Fibroblast of villous mesenchyme (primary cell): Measurements from ENCODE around the gene KYAT1. TPM values are rescaled to one million over a fixed set of nuclear protein-coding genes. Genes with fewer than 3 reads are reported as not detected.

Experiments used
- DNase-seq: peaks from one replicate; pipeline ENCODE4 v3.0.0-alpha.2; 2010; ENCODE audit warnings: low read depth
- H3K4me3 ChIP-seq: 2 replicates; pipeline ENCODE4 v1.5.1; 2011; ENCODE audit warnings: low read depth, mild to moderate bottlenecking, low read length
- CTCF ChIP-seq: IDR thresholded peaks from 2 replicates; pipeline ENCODE4 v1.5.1; 2012; ENCODE audit warnings: low read depth, mild to moderate bottlenecking, low read length; ENCODE audit not compliant: insufficient read depth
- total RNA-seq: library from RNA; depleted of rRNA; stranded (reverse); fragments of >200 nt; gene quantifications from 2 replicates; pipeline ENCODE4 v1.2.3, GENCODE V29; 2012

The KYAT1 gene
- total RNA-seq, 1 donor, result 11.2 TPM

GRCh38 chr9:128818099-128818838 lies 63.5 kb downstream of the KYAT1 start, which contains the start of gene ENDOG:
ENDOG (plus strand) TSS chr9:128818500; CDS start chr9:128818685, 185 bp downstream.
- H3K4me3 ChIP-seq, result peak within 1 kb of the TSS; percentile 72
- peak; percentile 97 for TF ChIP-seq CTCF
- peak; percentile 97 for DNase-seq

DNA sequence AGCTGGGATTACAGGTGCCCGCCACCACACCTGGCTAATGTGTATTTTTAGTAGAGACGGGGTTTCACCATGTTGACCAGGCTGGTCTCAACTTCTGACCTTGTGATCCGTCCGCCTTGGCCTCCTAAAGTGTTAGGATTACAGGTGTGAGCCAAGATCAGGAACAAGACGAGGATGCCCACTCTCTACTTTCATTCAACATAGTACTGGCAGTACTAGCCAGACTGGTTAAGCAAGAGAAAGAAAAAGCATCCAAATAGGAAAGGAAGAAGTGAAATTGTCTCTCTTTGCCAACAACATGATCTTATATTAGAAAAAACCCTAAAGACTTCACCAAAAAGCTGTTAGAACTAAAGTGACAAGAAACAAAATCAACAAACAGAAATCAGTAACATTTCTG lies 70.9 kb downstream of the KYAT1 start:
- DNase-seq, result no peak
- no peak for TF ChIP-seq CTCF
- no peak overlapping the region for H3K4me3 ChIP-seq

DNA sequence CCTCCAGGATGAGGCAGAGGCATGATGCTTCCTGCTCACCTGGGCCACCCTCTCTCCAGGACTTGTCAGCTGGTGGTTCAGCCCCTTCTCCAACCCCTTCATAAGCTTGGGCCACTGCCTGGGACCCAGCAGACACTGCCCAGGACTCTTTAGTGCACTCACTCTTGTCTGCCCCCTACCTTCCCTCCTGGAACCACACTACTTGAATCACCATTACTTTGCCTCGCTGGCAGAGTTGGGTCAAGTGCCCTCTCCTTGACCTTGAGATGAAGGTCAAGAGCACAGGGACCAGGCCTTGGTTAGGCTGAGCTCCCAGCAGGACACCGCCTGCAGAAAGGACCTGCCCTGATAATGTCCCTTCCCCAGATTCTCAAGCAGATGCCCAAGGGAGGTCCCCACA lies 71.9 kb downstream of the KYAT1 start:
- no peak for TF ChIP-seq CTCF
- no peak for DNase-seq
- H3K4me3 ChIP-seq, result no peak overlapping the region

GRCh38 chr9:128809036-128809599 lies 72.6 kb downstream of the KYAT1 start:
- no peak for TF ChIP-seq CTCF
- H3K4me3 ChIP-seq, result no peak overlapping the region
- no peak for DNase-seq

GRCh38 chr9:128808543-128808942 lies 73.2 kb downstream of the KYAT1 start:
- H3K4me3 ChIP-seq, result no peak overlapping the region
- no peak for DNase-seq
- no peak for TF ChIP-seq CTCF

DNA sequence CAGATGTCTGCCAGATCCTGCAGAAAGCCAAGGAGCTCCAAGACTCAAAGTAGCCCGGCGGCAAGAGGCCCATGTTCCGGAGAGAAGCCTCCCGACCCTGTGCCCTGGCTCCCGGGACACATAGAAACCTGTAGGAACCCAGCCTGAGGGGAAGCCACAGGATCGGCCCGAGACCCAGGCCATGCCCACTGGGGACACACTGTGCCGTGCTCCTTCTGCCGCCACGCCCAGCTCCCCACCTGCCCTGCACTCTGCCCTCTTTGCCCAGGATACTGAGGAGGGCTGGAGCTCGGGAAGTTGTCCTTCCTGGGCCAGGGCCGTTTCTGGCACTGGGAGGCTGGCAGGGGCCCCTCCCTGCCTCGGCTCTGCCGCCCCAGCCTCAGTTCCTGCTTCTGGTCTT lies 73.9 kb downstream of the KYAT1 start:
- DNase-seq, result no peak
- no peak overlapping the region for H3K4me3 ChIP-seq
- no peak for TF ChIP-seq CTCF
